ENCODE measurements around the gene SETD7.

- TF ChIP-seq CTCF (IDR thresholded peaks at IDR 0.05; ENCODE audit: low read depth, low read length, poor library complexity, severe bottlenecking) (no peak), EZH2phosphoT487 (IDR thresholded peaks at IDR 0.05; ENCODE audit: borderline replicate concordance, low read length) (no peak)
These were observed 33.6 kb downstream of the SETD7 start for GRCh38 chr4:139522457-139522856.
